RWPE2 (cell line): ENCODE data around the gene C20orf144.
A peak's percentile ranks its signal among the peaks of the same experiment; 100 is the strongest.

Experiments
- ATAC-seq: fragments of 200-7000 bp; cut with Tn5 transposase; 3 replicates; pipeline ENCODE4 v1.9.1; 2021; ENCODE audit warnings: low read depth
- DNase-seq: peaks from one replicate; pipeline ENCODE4 v3.0.0-alpha.2; 2020; ENCODE audit warnings: low spot score
- H3K27ac ChIP-seq: fragments of 450-650 bp; 2 replicates; pipeline ENCODE4 v1.5.1; 2017; ENCODE audit warnings: mild to moderate bottlenecking; ENCODE audit not compliant: poor library complexity, severe bottlenecking
- H3K27me3 ChIP-seq: fragments of 250-450 bp; sonication (Bioruptor Pico); 2 replicates; pipeline ENCODE4 v1.5.1; 2021; ENCODE audit warnings: mild to moderate bottlenecking, moderate library complexity; ENCODE audit not compliant: insufficient read depth, poor library complexity, severe bottlenecking
- H3K36me3 ChIP-seq: fragments of 250-450 bp; sonication (Bioruptor Pico); 2 replicates; pipeline ENCODE4 v1.5.1; 2020; ENCODE audit warnings: low read depth, mild to moderate bottlenecking, moderate library complexity
- H3K4me1 ChIP-seq: fragments of 250-450 bp; sonication (Bioruptor Pico); 2 replicates; pipeline ENCODE4 v1.5.1; 2021; ENCODE audit warnings: mild to moderate bottlenecking, moderate library complexity; ENCODE audit not compliant: insufficient read depth, poor library complexity, severe bottlenecking
- H3K4me3 ChIP-seq: fragments of 250-450 bp; sonication (Bioruptor Pico); 2 replicates; pipeline ENCODE4 v1.5.1; 2021; ENCODE audit warnings: mild to moderate bottlenecking, moderate library complexity; ENCODE audit not compliant: severe bottlenecking
- H3K9me3 ChIP-seq: fragments of 250-450 bp; sonication (Bioruptor Pico); 2 replicates; pipeline ENCODE4 v1.5.1; 2021; ENCODE audit warnings: mild to moderate bottlenecking, moderate library complexity; ENCODE audit not compliant: severe bottlenecking
- CTCF ChIP-seq: fragments of 450-650 bp; IDR thresholded peaks from one replicate; pipeline ENCODE4 v1.5.1; 2017; ENCODE audit warnings: mild to moderate bottlenecking, moderate library complexity; ENCODE audit not compliant: poor library complexity, severe bottlenecking

C20orf144 gene

GRCh38 chr20:33667676-33668465 lies 5.7 kb downstream of the C20orf144 start:
- Histone ChIP-seq H3K4me3 (peak overlapping the region; percentile 39), H3K9me3 (no peaks in the 10 kb centered on the region), H3K36me3 (peaks cover 9% of the 10 kb centered on the region), H3K27ac (peak overlapping the region; percentile 44), H3K27me3 (no peaks in the 10 kb centered on the region), H3K4me1 (peaks cover 3% of the 10 kb centered on the region)
- peak; percentile 53 for ATAC-seq
- peak; percentile 95 for DNase-seq
- TF ChIP-seq CTCF, result peak; percentile 100

- Histone ChIP-seq H3K9me3 (no peaks in the 10 kb centered on the region), H3K36me3 (peaks cover 9% of the 10 kb centered on the region), H3K27ac (no peak overlapping the region), H3K4me3 (no peak overlapping the region), H3K4me1 (peaks cover 3% of the 10 kb centered on the region), H3K27me3 (no peaks in the 10 kb centered on the region)
- DNase-seq (peak; percentile 83), ATAC-seq (no peak)
- no peak for TF ChIP-seq CTCF
These were observed 6.5 kb downstream of the C20orf144 start for GRCh38 chr20:33668466-33669155.

DNA sequence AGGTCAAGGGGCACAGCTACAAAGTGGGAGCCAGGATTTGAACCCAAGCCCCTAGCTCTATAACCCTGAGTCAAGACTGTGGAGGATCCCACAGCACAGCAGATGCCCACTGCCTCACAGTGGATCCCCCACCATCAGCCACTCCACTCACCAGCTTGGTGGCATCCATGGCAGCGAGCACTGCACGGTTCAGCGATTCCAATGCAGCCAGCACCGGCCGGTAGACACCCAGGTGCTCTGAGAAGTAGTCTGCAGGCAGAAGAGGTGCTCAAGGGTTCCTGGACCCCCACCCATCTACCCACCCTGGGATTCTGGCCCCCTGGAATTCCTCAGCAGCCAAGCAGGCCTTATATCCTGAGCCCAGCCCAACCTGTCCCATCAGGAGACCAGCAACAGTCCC lies 7.1 kb downstream of the C20orf144 start:
- DNase-seq (peak; percentile 78), ATAC-seq (no peak)
- peaks cover 9% of the 10 kb centered on the region for H3K36me3 ChIP-seq
- H3K4me1 ChIP-seq, result peaks cover 3% of the 10 kb centered on the region
- no peak for TF ChIP-seq CTCF
- no peaks in the 10 kb centered on the region for H3K27me3 ChIP-seq
- no peak overlapping the region for H3K4me3 ChIP-seq
- no peaks in the 10 kb centered on the region for H3K9me3 ChIP-seq
- H3K27ac ChIP-seq, result no peak overlapping the region

- DNase-seq (peak; percentile 76), ATAC-seq (no peak)
- no peak for TF ChIP-seq CTCF
- H3K36me3 ChIP-seq, result peaks cover 9% of the 10 kb centered on the region
- H3K9me3 ChIP-seq, result no peaks in the 10 kb centered on the region
- no peak overlapping the region for H3K27ac ChIP-seq
- no peaks in the 10 kb centered on the region for H3K27me3 ChIP-seq
- no peak overlapping the region for H3K4me3 ChIP-seq
- peaks cover 3% of the 10 kb centered on the region for H3K4me1 ChIP-seq
These were observed 7.9 kb downstream of the C20orf144 start for GRCh38 chr20:33669873-33670640.
